ENCODE data around the gene SETBP1.
A peak's percentile ranks its signal among the peaks of the same experiment; 100 is the strongest.

SETBP1 gene

GRCh38 chr18:44679914-44680272 lies 795 bp upstream of the SETBP1 start:
- DNase-seq = peak; percentile 87

- DNase-seq = peak; percentile 70
Observed at GRCh38 chr18:44681076-44681970, 635 bp downstream of the SETBP1 start.

GRCh38 chr18:44682201-44682870 lies 1.6 kb downstream of the SETBP1 start:
- peak; percentile 38 for DNase-seq

GRCh38 chr18:44682871-44683221 lies 2.2 kb downstream of the SETBP1 start:
- DNase-seq = peak; percentile 66

- no peak for DNase-seq
Observed at GRCh38 chr18:44683556-44683955, 2.9 kb downstream of the SETBP1 start.

GRCh38 chr18:44685296-44685695 lies 4.6 kb downstream of the SETBP1 start:
- DNase-seq = no peak

GRCh38 chr18:44686156-44686555 lies 5.5 kb downstream of the SETBP1 start:
- DNase-seq = no peak

- no peak for DNase-seq
Observed at GRCh38 chr18:44687421-44687820, 6.7 kb downstream of the SETBP1 start.

- no peak for DNase-seq
Observed at GRCh38 chr18:44689736-44690135, 9.0 kb downstream of the SETBP1 start.

GRCh38 chr18:44691148-44691925 lies 10.6 kb downstream of the SETBP1 start:
- no peak for DNase-seq

GRCh38 chr18:44693030-44693784 lies 12.5 kb downstream of the SETBP1 start:
- no peak for DNase-seq

GRCh38 chr18:44695503-44695902 lies 14.8 kb downstream of the SETBP1 start:
- DNase-seq = no peak

- DNase-seq = no peak
Observed at GRCh38 chr18:44696892-44697291, 16.2 kb downstream of the SETBP1 start.

GRCh38 chr18:44697315-44697714 lies 16.6 kb downstream of the SETBP1 start:
- DNase-seq = no peak

GRCh38 chr18:44698518-44698917 lies 17.8 kb downstream of the SETBP1 start:
- DNase-seq = no peak

GRCh38 chr18:44699572-44700261 lies 19.0 kb downstream of the SETBP1 start:
- no peak for DNase-seq

GRCh38 chr18:44700652-44701051 lies 20.0 kb downstream of the SETBP1 start:
- no peak for DNase-seq

GRCh38 chr18:44701227-44701626 lies 20.5 kb downstream of the SETBP1 start:
- no peak for DNase-seq

GRCh38 chr18:44702594-44702993 lies 21.9 kb downstream of the SETBP1 start:
- DNase-seq = no peak

- no peak for DNase-seq
Observed at GRCh38 chr18:44704135-44704789, 23.6 kb downstream of the SETBP1 start.

GRCh38 chr18:44705075-44705675 lies 24.5 kb downstream of the SETBP1 start:
- DNase-seq = no peak

All from NCI-H1092 treated with DMSO at 0.1 percent for 48 hours (cell line).